Erythroblast (primary cell): ENCODE data around the gene MLXIPL.
"Not testable (repeated sequence)": the region's sequence is repeated elsewhere in the genome, so short reads cannot be mapped to it uniquely, and the experiment has no call there.

Source experiments
- GATA1 ChIP-seq: IDR thresholded peaks from 2 replicates; pipeline ENCODE4 v1.6.1; 2011; ENCODE audit warnings: low read depth, mild to moderate bottlenecking, control low read depth, low read length, moderate library complexity
- POLR2A ChIP-seq: IDR thresholded peaks from 2 replicates; pipeline ENCODE4 v1.6.1; 2011; ENCODE audit warnings: mild to moderate bottlenecking, low read length

GRCh38 chr7:73619394-73619793, 4.9 kb downstream of the MLXIPL start:
- TF ChIP-seq POLR2A, GATA1: not testable (repeated sequence)
